ENCODE data around the gene SLFNL1.

Gene SLFNL1

GRCh38 chr1:41021526-41022308 lies at the start of gene SLFNL1:
TSS of gene SLFNL1 (minus strand) at chr1:41021725. CDS start at chr1:41020660, 1,065 bp downstream.
- no peak for DNase-seq (ENCODE audit: low spot score)

DNA sequence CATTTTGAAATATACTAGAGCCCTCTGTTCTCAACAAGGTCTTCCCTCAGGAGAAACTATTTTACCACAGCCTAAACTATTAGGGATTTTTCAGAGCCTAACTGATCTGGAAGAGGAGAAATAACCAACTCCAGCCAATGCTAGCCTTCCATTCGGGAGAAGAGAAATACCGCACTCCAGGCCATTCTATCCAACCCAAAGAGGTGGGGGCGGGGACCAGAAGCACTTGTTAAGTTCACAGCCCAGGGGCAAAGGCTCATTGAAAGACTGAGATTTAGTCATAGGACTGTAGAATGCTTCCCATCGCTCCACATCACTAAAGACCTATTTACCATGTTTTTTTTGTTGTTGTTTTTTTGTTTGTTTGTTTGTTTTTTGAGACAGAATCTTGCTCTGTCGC lies 35.4 kb upstream of the SLFNL1 start:
- no peak for DNase-seq (ENCODE audit: low spot score)

- DNase-seq (ENCODE audit: low spot score), result peak; percentile 24
Measured at GRCh38 chr1:41053316-41053715, 31.8 kb upstream of the SLFNL1 start.

DNA sequence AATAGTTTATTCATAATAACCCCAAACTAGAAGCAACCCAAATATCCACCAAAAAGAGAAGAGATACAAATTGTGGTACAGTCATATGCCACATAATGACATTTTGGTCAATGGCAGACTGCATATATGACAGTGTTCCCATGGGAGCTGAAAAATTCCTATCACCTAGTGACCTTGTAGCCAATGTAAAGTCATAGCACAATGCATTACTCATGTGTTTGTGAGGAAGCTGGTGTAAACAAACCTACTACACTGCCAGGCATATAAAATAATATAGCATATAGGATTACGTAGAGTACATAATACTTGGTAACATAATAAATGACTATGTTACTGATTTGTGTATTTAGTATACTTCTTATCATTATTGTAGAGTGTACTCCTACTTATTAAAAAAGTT lies 29.5 kb upstream of the SLFNL1 start:
- DNase-seq (ENCODE audit: low spot score), result no peak

GRCh38 chr1:41048540-41048939 lies 27.0 kb upstream of the SLFNL1 start:
- no peak for DNase-seq (ENCODE audit: low spot score)

GRCh38 chr1:41046347-41046775 lies 24.8 kb upstream of the SLFNL1 start:
- no peak for DNase-seq (ENCODE audit: low spot score)

- DNase-seq (ENCODE audit: low spot score), result peak; percentile 12
Measured at GRCh38 chr1:41045740-41046139, 24.2 kb upstream of the SLFNL1 start.

- DNase-seq (ENCODE audit: low spot score), result no peak
Measured at GRCh38 chr1:41044187-41044586, 22.7 kb upstream of the SLFNL1 start.

GRCh38 chr1:41041614-41042270 lies 20.2 kb upstream of the SLFNL1 start:
- no peak for DNase-seq (ENCODE audit: low spot score)

DNA sequence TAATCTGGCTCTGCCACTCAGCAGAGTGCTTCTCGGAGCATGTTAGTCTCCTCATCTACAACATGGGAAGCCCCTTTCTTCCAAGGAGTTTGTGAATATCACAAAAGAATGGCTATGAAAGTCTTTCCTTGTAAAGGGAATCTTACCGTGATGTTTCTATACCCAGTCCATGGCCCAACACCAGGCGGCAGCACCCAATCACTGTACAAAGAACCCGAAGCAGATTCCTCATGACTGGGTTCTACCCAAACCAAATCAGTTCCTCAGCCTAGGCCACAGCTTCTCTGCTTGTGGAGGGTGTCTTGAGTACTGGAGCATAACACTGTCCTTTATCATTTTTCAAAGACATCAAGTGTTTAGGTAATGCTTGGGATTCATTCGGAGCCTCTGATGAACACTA lies 16.6 kb upstream of the SLFNL1 start:
- no peak for DNase-seq (ENCODE audit: low spot score)

DNA sequence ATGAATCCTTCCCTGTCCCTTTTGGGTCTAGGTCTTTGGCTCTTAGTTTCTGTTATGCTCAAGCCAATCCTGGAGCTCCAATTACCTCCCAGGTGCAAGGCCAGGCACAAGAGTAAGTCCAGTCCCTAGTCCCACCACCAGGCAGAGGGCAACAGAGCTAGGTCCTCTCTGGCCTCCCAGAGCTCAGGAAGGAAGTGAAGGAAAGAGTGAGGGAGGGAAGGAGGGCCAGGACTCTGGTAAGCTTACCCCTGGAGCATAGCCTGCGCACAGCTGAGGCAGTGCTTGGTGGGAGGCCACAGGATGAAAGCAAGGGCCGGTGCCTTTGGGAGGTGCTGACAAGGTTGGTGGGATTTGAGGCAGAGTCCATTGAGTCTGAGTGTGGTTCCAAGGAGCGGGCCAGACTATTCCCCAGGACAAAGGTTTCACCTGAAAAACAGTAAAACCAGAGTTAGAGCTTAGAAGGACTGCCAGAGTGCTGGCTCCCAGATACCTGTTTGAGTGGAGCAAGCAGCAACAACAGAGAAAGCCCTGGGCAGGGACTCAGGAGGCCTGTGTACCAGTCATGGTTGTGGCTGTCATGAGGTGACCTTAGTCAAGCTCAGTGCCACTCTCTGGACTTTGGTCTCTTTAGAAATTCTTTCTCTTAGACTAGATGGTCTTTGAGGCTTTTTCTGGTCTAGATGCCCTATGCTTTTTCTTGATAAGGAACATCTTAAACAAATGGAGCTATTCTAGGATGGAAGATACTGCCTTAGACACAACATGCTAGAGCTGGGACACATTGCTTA lies 15.8 kb upstream of the SLFNL1 start:
- DNase-seq (ENCODE audit: low spot score), result no peak

- no peak for DNase-seq (ENCODE audit: low spot score)
Measured at GRCh38 chr1:41033272-41033671, 11.7 kb upstream of the SLFNL1 start.

- DNase-seq (ENCODE audit: low spot score), result no peak
Measured at GRCh38 chr1:41032147-41032546, 10.6 kb upstream of the SLFNL1 start.

DNA sequence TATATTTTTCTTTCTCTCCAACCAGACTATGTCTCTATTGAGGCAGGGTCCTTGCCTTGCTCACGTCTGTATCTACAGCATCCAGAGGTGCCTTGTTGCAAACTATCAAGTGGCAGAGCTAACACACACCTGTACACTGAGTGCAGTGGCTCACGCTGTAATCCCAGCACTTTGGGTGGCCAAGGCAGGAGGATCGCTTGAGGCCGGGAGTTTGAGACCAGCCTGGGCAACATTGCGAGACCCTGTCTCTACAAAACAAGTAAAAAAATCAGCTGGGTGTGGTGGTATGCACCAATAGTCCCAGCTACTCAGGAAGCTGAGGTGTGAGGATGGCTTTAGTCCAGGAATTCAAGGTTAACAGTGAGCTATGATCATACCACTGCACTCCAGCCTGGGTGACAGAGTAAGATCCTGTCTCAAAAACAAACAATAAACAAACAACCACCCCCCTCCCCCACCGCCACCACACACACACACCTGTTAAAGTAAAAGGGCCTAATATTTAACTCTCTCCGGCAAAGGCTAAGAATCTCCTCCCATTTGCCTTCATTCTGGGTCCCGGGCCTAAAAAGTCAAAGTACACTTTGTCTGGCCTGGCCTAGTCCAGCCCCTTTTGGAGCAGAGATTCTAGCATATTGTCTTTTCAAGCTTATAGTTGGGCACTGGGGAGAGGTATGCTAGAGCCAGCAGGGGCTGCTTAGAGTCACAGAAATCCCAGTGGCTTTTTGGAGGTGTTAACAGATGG lies 9.5 kb upstream of the SLFNL1 start:
- no peak for DNase-seq (ENCODE audit: low spot score)

DNA sequence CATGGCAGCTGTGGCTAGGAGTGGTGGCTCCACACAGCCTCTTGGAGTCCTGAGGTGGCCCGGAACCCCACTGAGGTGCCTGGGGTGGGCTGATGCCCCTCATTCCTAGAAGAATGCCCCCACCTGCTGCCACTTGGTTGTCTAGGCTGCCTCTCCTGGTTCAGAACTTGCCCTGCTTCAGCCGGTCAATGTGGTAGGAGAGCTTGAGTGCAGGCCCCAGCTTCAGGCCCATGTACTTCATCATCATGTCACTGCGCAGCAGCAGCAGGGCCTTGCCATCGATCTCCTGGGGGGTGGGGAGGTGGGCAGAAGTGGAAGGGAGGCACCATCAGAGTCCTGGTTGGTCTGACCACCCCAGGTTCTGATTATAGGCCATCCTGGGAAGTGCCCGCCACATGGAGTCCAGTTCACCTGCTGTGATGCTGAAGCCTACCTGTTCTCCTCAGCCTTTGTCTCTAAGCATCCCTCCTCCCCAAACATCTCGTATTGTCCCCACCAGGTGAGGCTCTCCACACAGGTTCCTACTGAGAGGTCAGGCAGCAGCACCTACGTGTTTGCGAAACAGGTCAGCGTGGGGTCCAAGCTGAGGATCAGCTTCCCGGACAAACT lies 6.6 kb upstream of the SLFNL1 start:
- no peak for DNase-seq (ENCODE audit: low spot score)

- DNase-seq (ENCODE audit: low spot score), result no peak
Measured at GRCh38 chr1:41025979-41026819, 4.7 kb upstream of the SLFNL1 start.

DNA sequence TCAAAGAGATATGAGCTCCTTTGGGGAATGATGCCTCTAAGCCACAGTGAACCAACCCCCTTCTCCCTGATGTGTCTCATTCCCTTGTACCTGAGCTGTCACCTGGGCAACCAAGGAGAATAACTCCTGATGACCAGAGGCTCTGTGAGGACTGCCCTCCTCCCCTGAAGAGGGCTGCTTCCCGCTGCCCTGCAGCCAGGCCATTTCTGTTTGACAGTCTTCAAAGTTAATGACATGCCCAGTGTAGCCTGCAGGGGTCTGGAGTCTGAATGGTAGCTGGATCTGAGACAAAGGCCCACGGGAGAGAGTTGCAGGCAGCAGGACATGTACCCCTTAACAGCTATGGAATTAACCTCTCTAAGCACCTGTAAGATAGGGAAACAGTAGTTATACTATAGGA lies 3.4 kb upstream of the SLFNL1 start:
- no peak for DNase-seq (ENCODE audit: low spot score)

DNA sequence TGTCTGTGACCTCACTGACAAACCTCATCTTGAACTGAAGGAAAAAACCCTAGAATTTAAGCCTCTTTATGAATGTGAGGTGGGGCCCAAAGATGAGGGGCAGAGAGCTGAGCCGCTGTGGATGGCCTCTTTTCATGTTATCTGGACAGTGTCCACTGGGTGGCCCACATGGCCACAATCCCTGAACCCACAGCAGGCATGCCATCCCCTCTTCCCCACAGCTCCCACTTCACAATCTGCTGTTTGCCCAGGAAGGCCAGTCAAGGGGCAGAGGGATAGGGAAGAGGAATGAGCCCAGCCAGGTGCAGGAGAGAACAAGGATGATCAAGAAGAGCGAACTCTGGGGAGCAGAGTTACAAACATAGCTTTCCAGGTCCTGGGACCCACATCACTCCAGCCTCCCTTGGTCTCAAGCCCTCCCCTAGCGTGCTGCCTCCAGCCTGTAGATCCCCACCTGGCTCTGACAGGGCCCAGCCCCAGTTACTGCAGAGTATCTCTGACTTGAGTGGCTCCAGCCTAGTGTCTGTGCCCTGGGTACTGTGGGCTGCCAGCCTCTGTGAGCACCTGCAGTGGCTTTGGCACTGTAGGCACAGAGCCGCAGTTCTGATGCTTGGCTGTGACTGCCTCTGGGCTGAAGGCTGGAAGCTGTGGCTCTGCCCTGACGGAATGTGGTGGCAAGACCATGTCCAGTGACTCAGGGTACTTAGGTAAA lies 1.9 kb upstream of the SLFNL1 start:
- DNase-seq (ENCODE audit: low spot score), result no peak

GRCh38 chr1:41022424-41022823 lies 899 bp upstream of the SLFNL1 start:
- DNase-seq (ENCODE audit: low spot score), result no peak

DNA sequence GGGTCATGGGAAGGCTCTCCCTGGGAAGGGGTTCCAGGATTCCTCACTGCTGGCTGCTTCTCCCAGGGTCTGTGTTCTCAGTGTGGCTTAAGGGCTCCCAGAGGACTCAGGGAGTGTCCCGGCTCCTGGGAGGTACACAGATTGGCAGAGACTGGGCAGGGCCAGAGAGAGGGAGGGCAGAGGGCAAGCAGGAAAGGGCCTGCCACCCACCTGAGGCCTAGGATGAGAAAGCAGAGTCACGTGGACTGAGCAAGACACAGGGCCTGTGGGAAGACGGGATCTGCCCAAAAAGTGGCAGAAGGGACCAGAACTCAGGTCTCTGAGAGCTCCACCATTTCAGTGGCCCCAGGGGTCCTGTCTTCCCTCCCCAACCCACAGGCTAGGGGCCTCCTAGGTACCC lies 871 bp downstream of the SLFNL1 start:
- no peak for DNase-seq (ENCODE audit: low spot score)
